GM19239 (cell line): Measurements from ENCODE around the gene ALCAM.
"Not testable (repeated sequence)": the region's sequence is repeated elsewhere in the genome, so short reads cannot be mapped to it uniquely, and the experiment has no call there.

Experiments
- DNase-seq: peaks from one replicate; pipeline ENCODE4 v3.0.0; 2011; ENCODE audit warnings: low spot score; ENCODE audit not compliant: insufficient read length
- FAIRE-seq: peaks from 2 replicates; lab custom pipeline; 2011; peaks lifted over from hg19 to GRCh38; lab: Jason Lieb, UNC

ALCAM gene

GRCh38 chr3:105561876-105562275 lies 195.2 kb downstream of the ALCAM start:
- no peak for DNase-seq
- no peak for FAIRE-seq

- no peak for DNase-seq
- FAIRE-seq: no peak
Measured at GRCh38 chr3:105564546-105565288, 198.0 kb downstream of the ALCAM start.

GRCh38 chr3:105571005-105571404 lies 204.3 kb downstream of the ALCAM start:
- FAIRE-seq: no peak

GRCh38 chr3:105572501-105572900 lies 205.8 kb downstream of the ALCAM start:
- no peak for DNase-seq

More at GRCh38 chr3:105571005-105571404, 204.3 kb downstream of the ALCAM start:
- no peak for DNase-seq

GRCh38 chr3:105579439-105579838 lies 212.7 kb downstream of the ALCAM start:
- DNase-seq (no peak), FAIRE-seq (no peak)

More at GRCh38 chr3:105572501-105572900, 205.8 kb downstream of the ALCAM start:
- FAIRE-seq: no peak

GRCh38 chr3:105580296-105580965 lies 213.7 kb downstream of the ALCAM start:
- no peak for FAIRE-seq
- DNase-seq: no peak

GRCh38 chr3:105582015-105582414 lies 215.3 kb downstream of the ALCAM start:
- no peak for DNase-seq
- no peak for FAIRE-seq

GRCh38 chr3:105584003-105584790 lies 217.5 kb downstream of the ALCAM start:
- no peak for FAIRE-seq

GRCh38 chr3:105593315-105593714 lies 226.6 kb downstream of the ALCAM start:
- no peak for FAIRE-seq
- no peak for DNase-seq

More at GRCh38 chr3:105584003-105584790, 217.5 kb downstream of the ALCAM start:
- no peak for DNase-seq

GRCh38 chr3:105594219-105594618 lies 227.5 kb downstream of the ALCAM start:
- FAIRE-seq (no peak), DNase-seq (no peak)

- FAIRE-seq (no peak), DNase-seq (no peak)
Measured at GRCh38 chr3:105598042-105598796, 231.5 kb downstream of the ALCAM start.

GRCh38 chr3:105599350-105599749 lies 232.6 kb downstream of the ALCAM start:
- no peak for FAIRE-seq

GRCh38 chr3:105601756-105602155 lies 235.0 kb downstream of the ALCAM start:
- not testable (repeated sequence) for FAIRE-seq, DNase-seq

More at GRCh38 chr3:105599350-105599749, 232.6 kb downstream of the ALCAM start:
- DNase-seq: no peak

GRCh38 chr3:105602286-105602685 lies 235.6 kb downstream of the ALCAM start:
- DNase-seq, FAIRE-seq: not testable (repeated sequence)

- not testable (repeated sequence) for FAIRE-seq
Measured at GRCh38 chr3:105603516-105603915, 236.8 kb downstream of the ALCAM start.

GRCh38 chr3:105606016-105606415 lies 239.3 kb downstream of the ALCAM start:
- DNase-seq: no peak
- FAIRE-seq: no peak

More at GRCh38 chr3:105603516-105603915, 236.8 kb downstream of the ALCAM start:
- DNase-seq: not testable (repeated sequence)

GRCh38 chr3:105608623-105609022 lies 241.9 kb downstream of the ALCAM start:
- FAIRE-seq (no peak), DNase-seq (no peak)

- DNase-seq: no peak
- FAIRE-seq: no peak
Measured at GRCh38 chr3:105610473-105610872, 243.8 kb downstream of the ALCAM start.

- no peak for FAIRE-seq
- no peak for DNase-seq
Measured at GRCh38 chr3:105611304-105612192, 244.8 kb downstream of the ALCAM start.
